Measurements from ENCODE around the gene NTSR1. TPM values are rescaled to one million over a fixed set of nuclear protein-coding genes. Genes with fewer than 3 reads are reported as not detected.

NTSR1 gene
- total RNA-seq, 2 experiments from 2014 or later, result 0.55 to 0.56 TPM

DNA sequence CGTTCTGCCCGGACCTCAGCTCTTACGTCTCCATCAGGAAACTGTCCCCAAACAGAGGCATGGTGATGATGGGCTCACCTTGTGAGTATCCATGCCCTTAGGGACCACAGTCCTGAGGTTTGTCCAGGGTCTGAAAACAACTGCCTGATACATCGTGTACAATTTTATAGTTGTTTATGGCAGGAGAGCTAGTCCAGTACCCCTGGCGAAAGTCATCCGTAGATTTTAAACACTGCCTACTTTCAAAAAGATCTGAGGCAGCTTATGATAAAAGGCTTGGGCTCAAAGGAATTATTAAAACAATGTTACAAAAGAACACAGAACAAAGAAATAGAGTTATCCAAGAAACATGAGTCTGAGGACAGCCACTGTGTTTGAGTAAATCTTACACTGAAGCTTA is 14.0 kb downstream of the NTSR1 start:
- POLR2A ChIA-PET, result no interaction called here
- no peak overlapping the region for H3K4me3 Mint-ChIP-seq
- TF ChIP-seq, protein P1, sequence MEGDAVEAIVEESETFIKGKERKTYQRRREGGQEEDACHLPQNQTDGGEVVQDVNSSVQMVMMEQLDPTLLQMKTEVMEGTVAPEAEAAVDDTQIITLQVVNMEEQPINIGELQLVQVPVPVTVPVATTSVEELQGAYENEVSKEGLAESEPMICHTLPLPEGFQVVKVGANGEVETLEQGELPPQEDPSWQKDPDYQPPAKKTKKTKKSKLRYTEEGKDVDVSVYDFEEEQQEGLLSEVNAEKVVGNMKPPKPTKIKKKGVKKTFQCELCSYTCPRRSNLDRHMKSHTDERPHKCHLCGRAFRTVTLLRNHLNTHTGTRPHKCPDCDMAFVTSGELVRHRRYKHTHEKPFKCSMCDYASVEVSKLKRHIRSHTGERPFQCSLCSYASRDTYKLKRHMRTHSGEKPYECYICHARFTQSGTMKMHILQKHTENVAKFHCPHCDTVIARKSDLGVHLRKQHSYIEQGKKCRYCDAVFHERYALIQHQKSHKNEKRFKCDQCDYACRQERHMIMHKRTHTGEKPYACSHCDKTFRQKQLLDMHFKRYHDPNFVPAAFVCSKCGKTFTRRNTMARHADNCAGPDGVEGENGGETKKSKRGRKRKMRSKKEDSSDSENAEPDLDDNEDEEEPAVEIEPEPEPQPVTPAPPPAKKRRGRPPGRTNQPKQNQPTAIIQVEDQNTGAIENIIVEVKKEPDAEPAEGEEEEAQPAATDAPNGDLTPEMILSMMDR (IDR thresholded peaks at IDR 0.05), result no peak
- no peaks in the 10 kb centered on the region for H3K36me3 ChIP-seq (ENCODE audit: insufficient read depth, low read length)
- H3K4me1 Mint-ChIP-seq (ENCODE audit: low read depth), result peaks cover 21% of the 10 kb centered on the region
- DNase-seq (no peak), ATAC-seq (ENCODE audit: poor library complexity) (no peak)
- H3K27me3 ChIP-seq (ENCODE audit: control insufficient read depth in 1 of 2, insufficient read depth in 2 of 2, low read length in 2 of 2), result no peaks in the 10 kb centered on the region
- H3K9me3 ChIP-seq (ENCODE audit: control insufficient read depth in 1 of 2, insufficient read depth in 1 of 2, low read length in 2 of 2), result peaks cover 12 to 18% of the 10 kb centered on the region in 2 experiments
- H3K4me3 ChIP-seq (ENCODE audit: low read length), result no peak overlapping the region
- peaks cover 16% of the 10 kb centered on the region for H3K4me1 ChIP-seq (ENCODE audit: insufficient read depth, low read length)
- no peak overlapping the region for H3K27ac Mint-ChIP-seq
- CTCF ChIA-PET, result interaction anchor here (1.0 kb wide), 1 partner anchor 37 kb away, joined by 3 read pairs; no protein-coding TSS in a partner anchor
- H3K27ac ChIP-seq (ENCODE audit: low read depth in 1 of 2, low read length in 2 of 2), result no peak overlapping the region
- H3K36me3 Mint-ChIP-seq (ENCODE audit: low read depth), result peaks cover 6% of the 10 kb centered on the region
- H3K9me3 Mint-ChIP-seq, result peaks cover 12% of the 10 kb centered on the region
- intact Hi-C loops (cut with DNase I, micrococcal nuclease), result no loop called here
- no peaks in the 10 kb centered on the region for H3K27me3 Mint-ChIP-seq

DNA sequence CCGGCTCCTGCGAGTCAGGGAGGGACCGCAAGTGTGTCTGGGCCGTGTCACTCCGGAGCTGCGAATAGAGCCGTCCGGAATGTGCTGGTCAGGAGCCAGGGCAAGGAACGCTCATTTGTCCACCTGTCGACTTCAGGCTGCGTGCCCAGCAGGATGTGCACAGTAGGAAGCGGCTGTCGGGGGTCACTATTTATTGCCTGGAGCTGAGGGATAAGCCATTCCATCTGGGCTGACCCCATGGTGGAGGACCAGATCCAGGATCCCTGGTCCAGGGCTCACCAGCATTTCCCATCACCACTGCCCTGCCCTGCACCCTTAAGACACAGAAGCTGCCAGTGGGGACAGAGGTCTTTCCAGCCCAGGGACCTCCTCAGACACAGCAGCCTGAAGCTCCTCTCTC is 14.7 kb downstream of the NTSR1 start:
- CTCF ChIA-PET, result interaction anchor here (0.8 kb wide), 1 partner anchor 17 kb away, joined by 3 read pairs; no protein-coding TSS in a partner anchor

DNA sequence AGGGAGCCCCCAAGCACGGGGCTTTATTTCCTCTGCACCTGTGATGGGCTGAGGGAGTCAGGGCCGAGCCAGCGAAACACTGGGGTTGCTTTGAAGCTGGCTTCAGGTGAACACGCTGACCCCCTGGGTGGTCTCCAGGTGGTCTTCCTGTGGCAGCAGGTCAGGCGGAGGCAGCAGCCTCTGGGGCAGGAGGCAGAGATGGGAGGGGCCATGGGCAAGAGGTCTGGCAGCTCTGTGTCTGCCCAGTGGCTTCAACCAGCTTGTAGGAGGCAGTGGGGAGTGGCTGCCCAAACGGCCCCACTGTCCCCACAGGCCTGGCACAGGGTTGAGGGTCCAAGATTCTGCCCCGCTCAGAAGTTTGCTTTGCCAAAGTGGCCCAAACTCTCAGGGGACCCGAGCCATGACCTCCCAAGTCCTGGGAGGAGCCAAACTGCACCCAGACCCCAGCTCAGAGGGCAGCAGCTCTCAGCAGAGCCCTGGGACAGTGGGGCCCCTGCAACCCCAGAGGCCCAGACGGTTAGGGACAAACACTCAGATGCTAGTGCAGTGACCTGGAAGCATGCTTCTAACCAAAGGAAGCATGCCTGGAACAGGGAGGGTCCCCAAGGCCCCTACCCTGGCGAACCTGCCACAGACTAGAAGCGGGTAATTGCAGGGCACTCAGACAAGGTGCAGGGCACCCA is 15.3 kb downstream of the NTSR1 start:
- Histone ChIP-seq H3K9me3 (ENCODE audit: control insufficient read depth in 1 of 2, insufficient read depth in 1 of 2, low read length in 2 of 2) (peaks cover 12 to 18% of the 10 kb centered on the region in 2 experiments), H3K27ac (ENCODE audit: low read depth in 1 of 2, low read length in 2 of 2) (no peak overlapping the region), H3K4me3 (ENCODE audit: low read length) (no peak overlapping the region), H3K36me3 (ENCODE audit: insufficient read depth, low read length) (no peaks in the 10 kb centered on the region), H3K4me1 (ENCODE audit: insufficient read depth, low read length) (peaks cover 23% of the 10 kb centered on the region), H3K27me3 (ENCODE audit: control insufficient read depth in 1 of 2, insufficient read depth in 2 of 2, low read length in 2 of 2) (no peaks in the 10 kb centered on the region)
- intact Hi-C loops (cut with DNase I, micrococcal nuclease), result no loop called here
- TF ChIP-seq, protein P1 (IDR thresholded peaks at IDR 0.05), result no peak
- Mint-ChIP-seq H3K4me3 (no peak overlapping the region), H3K27me3 (no peaks in the 10 kb centered on the region), H3K4me1 (ENCODE audit: low read depth) (peaks cover 30% of the 10 kb centered on the region), H3K27ac (no peak overlapping the region), H3K9me3 (peaks cover 12% of the 10 kb centered on the region), H3K36me3 (ENCODE audit: low read depth) (peaks cover 6% of the 10 kb centered on the region)
- POLR2A ChIA-PET, result interaction anchor here (0.8 kb wide), 1 partner anchor 17 kb away, joined by 3 read pairs; no protein-coding TSS in a partner anchor
- ATAC-seq (ENCODE audit: poor library complexity) (no peak), DNase-seq (no peak)
- CTCF ChIA-PET, result interaction anchor here (0.8 kb wide), 1 partner anchor 18 kb away, joined by 3 read pairs; no protein-coding TSS in a partner anchor

More for the DNA sequence above, 14.7 kb downstream of the NTSR1 start:
- no peak for DNase-seq
- peaks cover 12 to 18% of the 10 kb centered on the region in 2 experiments for H3K9me3 ChIP-seq (ENCODE audit: control insufficient read depth in 1 of 2, insufficient read depth in 1 of 2, low read length in 2 of 2)
- H3K27ac ChIP-seq (ENCODE audit: low read depth in 1 of 2, low read length in 2 of 2), result no peak overlapping the region
- no peak overlapping the region for H3K27ac Mint-ChIP-seq
- no peaks in the 10 kb centered on the region for H3K27me3 ChIP-seq (ENCODE audit: control insufficient read depth in 1 of 2, insufficient read depth in 2 of 2, low read length in 2 of 2)
- H3K4me1 Mint-ChIP-seq (ENCODE audit: low read depth), result peaks cover 27% of the 10 kb centered on the region
- H3K4me1 ChIP-seq (ENCODE audit: insufficient read depth, low read length), result peaks cover 17% of the 10 kb centered on the region
- no peaks in the 10 kb centered on the region for H3K27me3 Mint-ChIP-seq
- intact Hi-C loops (cut with DNase I, micrococcal nuclease), result no loop called here
- ATAC-seq (ENCODE audit: poor library complexity), result no peak
- POLR2A ChIA-PET, result interaction anchor here (0.8 kb wide), 1 partner anchor 17 kb away, joined by 3 read pairs; no protein-coding TSS in a partner anchor
- peaks cover 6% of the 10 kb centered on the region for H3K36me3 Mint-ChIP-seq (ENCODE audit: low read depth)
- H3K9me3 Mint-ChIP-seq, result peaks cover 12% of the 10 kb centered on the region
- H3K36me3 ChIP-seq (ENCODE audit: insufficient read depth, low read length), result no peaks in the 10 kb centered on the region
- H3K4me3 ChIP-seq (ENCODE audit: low read length), result no peak overlapping the region
- TF ChIP-seq, protein P1 (IDR thresholded peaks at IDR 0.05), result no peak
- H3K4me3 Mint-ChIP-seq, result no peak overlapping the region

All from CD4-positive, alpha-beta T cell (primary cell).